ENCODE measurements around the gene OTOG.
"Not testable (repeated sequence)": the region's sequence is repeated elsewhere in the genome, so short reads cannot be mapped to it uniquely, and the experiment has no call there.

Gene OTOG

DNA sequence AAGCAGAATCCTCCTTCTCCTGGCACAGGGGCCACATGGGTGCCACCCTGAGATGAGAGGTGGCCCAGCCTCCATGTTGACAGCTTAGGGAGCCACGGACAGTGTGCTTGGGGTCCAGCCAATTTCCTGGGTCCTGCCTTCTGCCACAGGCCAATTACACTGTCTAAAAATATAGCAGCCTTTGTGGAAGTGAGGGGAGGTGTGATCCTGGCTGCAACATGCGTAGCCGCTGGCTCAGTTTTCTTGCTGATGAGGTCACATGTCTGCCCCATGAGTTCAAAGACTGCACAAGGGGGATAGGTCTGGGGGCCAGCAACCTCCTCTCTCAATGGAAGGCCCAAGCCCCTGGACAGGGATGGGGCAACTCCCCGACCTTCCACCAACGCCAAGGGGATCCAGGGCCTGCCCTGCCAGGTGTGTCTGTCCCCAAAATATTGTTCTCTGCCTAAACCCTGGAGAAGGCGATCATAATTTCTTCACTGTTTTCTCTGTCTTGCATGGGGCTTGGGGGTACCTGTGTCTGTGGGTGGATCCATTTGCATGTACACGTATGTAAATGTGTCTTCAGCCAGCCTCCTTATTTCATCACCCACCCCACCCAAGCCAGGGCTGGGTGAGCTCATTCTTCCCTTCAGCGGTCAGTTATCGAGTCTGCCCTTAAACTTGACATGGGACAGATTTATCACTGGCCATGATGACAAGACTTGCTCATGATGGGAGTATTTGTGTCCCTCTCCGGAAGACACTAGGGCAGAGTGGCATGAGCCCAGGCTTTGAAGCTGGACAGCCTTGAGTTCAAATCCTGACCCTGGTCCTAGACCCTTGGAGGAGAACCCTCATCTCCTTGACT is 59.4 kb downstream of the OTOG start:
- DNase-seq, result no peak

DNA sequence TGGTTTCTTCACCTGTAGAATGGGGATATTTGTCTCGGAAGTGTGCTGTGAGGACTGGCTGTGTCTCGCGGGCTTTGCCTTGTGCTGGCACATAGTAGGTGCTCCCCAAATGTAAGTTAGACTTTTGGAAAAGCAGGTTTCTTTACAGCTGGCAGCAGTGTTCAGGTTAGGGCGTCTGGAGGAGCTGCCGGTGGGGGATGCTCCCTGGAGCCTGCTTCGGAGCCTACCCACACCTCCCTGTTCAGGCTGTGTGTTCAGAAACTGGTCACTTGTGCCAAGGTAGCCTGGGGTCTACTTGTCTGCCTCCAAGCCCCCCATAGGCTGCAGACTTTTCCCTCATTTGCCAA is 60.0 kb downstream of the OTOG start:
- no peak for DNase-seq

- DNase-seq, result no peak
Measured at GRCh38 chr11:17607591-17608570, 60.8 kb downstream of the OTOG start.

- no peak for DNase-seq
Measured at GRCh38 chr11:17608821-17609220, 61.8 kb downstream of the OTOG start.

- no peak for DNase-seq
Measured at GRCh38 chr11:17609291-17610084, 62.4 kb downstream of the OTOG start.

DNA sequence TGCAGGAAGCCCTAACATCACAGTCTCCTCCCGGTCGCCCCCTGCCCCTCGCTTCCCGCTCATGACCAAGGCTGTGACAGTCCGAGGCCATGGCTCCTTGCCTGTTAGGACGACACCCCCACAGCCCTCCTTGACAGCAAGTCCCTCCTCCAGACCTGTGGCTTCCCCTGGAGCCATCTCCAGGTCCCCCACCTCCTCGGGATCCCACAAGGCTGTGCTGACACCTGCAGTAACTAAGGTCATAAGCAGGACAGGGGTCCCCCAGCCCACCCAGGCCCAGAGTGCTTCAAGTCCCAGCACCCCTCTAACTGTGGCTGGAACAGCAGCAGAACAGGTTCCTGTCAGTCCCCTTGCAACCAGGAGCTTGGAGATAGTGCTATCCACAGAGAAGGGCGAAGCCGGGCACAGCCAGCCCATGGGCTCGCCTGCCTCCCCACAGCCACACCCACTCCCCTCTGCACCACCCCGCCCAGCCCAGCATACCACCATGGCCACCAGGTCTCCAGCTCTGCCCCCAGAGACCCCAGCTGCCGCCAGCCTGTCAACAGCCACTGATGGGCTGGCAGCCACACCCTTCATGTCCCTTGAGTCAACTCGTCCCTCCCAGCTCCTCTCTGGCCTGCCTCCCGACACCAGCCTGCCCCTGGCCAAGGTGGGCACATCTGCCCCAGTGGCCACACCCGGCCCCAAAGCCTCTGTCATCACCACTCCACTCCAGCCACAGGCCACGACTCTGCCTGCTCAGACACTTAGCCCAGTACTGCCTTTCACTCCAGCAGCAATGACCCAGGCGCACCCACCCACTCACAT is 63.2 kb downstream of the OTOG start:
- DNase-seq, result no peak

DNA sequence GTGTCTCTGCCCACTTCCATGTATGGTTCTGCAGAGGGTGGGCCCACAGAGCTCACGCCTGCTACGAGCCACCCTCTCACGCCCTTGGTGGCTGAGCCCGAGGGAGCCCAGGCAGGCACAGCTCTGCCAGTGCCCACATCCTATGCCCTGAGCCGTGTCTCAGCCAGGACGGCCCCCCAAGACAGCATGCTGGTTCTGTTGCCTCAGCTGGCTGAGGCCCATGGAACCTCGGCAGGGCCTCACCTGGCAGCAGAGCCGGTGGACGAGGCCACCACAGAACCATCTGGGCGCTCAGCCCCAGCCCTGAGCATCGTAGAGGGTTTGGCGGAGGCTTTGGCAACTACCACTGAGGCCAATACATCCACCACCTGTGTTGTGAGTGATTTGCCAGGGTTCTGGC is 64.0 kb downstream of the OTOG start:
- no peak for DNase-seq

DNA sequence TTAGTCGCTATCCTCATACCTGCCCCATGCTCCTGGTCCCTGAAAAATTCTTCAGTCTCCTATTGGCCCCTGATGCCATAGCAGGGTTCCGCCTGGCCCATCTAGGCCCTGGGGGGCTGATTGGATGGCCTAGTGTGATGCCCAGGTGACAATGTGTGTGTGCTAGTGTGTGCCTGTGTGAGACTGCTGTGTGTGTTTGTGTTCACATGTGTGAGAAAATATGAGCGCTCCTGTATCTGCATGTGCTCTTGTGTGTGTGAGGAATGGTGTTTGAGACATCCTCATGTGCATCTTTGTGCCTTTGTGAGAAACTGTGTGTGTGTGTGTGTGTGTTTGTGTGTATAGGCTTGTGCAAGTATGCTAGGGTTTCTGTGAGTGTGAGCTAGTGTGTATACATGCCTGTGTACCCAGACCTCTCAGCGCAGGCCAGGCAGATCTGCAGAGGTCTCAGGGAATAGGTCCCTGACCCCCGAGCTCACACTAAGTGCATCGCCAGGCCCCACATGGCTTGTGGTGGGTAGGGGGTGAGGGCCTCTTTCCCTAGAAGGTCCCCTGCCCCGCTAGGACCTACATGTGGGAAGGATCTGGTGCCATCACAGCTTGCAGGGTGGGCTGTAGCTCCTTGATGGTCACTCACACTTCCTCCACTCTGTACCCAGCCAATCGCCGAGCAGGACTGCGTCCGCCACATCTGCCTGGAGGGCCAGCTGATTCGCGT is 64.6 kb downstream of the OTOG start:
- DNase-seq, result no peak

DNA sequence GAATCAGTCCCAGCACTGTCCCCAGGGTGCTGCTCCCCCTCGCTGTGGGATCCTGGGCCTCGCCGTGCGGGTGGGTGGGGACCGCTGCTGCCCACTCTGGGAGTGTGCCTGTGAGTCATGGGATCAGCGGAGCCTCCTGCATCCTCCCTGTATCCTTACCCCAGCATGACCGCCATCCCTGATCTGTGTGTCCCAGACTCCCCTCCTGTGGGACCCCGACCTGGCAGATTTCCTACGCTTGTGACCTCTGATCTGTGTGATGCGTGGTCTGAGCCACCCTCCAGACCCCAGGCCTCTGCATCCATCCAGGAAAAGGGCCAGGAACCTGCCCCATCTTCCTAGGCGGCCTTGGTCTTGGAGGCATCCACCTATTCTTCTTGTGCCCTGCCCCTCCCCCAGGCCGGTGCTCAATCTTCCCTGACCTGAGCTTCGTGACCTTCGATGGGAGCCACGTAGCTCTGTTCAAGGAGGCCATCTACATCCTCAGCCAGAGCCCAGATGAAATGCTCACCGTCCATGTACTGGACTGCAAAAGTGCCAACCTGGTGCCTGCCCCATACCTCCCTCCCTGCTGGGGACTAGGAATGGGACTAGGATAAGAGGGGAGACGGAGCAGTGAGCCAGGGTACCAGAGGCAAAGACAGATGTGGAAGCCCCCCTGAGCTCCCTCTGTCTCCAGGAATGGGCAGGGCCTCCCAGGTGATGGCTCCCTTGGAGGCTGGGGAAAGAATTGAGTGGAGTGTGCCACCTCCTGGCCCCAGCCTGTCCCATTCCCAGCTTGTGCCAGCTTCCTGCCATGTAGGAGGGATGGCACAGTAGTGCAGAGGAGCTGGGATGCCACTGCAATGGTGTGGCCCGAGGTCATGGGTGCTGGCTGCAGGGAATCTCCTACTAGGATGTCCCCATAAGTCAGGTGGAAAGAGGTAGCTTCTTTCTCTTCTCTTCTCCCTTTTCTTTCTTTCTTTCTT is 65.4 kb downstream of the OTOG start:
- DNase-seq, result no peak

DNA sequence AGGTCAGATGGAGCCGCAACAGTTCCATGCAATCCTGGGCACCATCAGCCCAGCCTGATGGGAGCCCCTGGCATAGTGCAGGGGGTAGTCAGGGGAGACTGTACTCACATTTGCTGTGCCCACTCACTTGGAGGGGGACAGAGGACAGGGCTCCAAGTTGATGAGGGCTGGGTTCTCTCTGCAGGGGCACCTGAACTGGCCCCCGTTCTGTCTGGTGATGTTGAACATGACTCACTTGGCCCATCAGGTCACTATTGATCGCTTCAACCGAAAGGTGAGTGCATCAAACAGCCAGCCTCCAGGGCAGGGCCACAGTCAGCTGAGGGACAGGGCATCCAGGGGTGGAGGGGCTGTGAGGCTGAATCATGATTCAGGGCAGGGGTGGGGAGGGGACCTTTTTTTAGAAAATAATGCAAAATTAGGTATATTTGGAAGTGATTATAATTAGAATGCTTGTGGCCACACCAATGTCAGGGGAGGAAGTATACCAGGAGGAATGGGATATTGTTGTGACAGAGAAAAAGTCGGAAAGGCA is 66.4 kb downstream of the OTOG start:
- no peak for DNase-seq

DNA sequence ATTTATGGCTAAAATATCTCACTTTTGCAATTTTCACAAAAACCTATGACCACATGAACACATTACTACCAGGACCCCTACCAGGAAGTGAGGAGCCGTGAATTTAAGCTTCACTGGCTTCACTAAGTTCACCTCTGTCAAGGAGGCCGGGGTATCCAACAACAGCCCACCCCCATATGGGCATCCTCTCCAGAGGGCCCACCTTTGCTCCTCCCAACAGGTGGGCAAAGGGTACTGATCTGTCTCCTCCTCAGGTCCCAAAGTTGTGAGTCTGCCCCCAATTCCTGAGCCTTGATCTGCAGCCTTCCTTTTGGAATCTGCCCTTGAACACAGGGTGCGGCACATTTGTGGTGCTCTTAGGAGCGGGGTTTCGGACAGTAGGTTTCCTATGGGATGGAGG is 66.9 kb downstream of the OTOG start:
- DNase-seq, result no peak

- not testable (repeated sequence) for DNase-seq
Measured at GRCh38 chr11:17622711-17623110, 75.7 kb downstream of the OTOG start.

DNA sequence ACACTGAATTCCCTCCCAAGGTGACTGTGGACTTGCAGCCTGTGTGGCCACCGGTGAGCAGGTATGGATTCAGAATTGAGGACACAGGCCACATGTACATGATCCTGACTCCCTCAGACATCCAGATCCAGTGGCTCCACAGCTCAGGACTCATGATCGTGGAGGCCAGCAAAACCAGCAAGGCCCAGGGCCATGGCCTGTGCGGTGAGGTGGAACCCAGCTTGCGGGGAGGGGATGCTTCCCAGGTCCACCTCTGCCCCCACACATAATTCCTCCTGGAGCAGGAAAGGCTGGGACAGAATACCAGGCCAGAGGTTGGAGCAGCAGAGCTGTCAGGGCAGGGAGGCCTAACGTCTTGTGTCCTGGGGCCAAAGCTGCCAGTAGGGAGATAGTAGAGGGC is 82.1 kb downstream of the OTOG start:
- DNase-seq, result no peak

DNA sequence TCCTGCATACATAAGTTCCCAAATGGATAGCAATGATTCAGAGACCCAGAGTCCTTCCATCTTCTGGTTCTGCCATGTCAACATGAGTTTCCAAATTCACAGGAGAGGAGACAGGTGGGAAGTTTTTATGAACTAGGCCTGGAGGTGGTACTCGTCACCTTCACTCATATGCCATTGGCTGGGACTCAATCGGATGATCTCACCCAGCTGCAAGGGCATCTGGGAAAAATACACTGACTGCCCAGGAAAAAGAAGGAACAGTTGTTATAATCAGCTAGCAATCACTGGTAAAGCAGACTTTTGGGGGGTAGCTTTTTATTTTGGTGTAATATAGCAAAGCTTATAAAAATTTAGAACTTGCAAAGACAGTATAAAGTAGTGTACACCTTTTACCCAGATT is 83.9 kb downstream of the OTOG start:
- no peak for DNase-seq

- no peak for DNase-seq
Measured at GRCh38 chr11:17631702-17632365, 84.8 kb downstream of the OTOG start.

GRCh38 chr11:17633279-17633986 is 86.4 kb downstream of the OTOG start:
- no peak for DNase-seq

- no peak for DNase-seq
Measured at GRCh38 chr11:17633987-17634775, 87.1 kb downstream of the OTOG start.
